H1 (cell line): Measurements from ENCODE around the gene FHIT. TPM values are rescaled to one million over a fixed set of nuclear protein-coding genes. Genes with fewer than 3 reads are reported as not detected.

Experiments
- CTCF ChIA-PET: fragments of 300-600 bp; sonication (Branson Sonifier 250); formaldehyde crosslinking; loops from one replicate; lab custom pipeline; 2021; ENCODE audit not compliant: partially characterized antibody; lab: Charles Lee
- POLR2A ChIA-PET: fragments of 300-600 bp; sonication (Branson Sonifier 250); formaldehyde crosslinking; loops from one replicate; lab custom pipeline; 2021; ENCODE audit warnings: inconsistent platforms; ENCODE audit not compliant: partially characterized antibody; lab: Charles Lee
- DNase-seq, 2 experiments: peaks; one replicate each; pipeline versions ENCODE4 v3.0.0 to v3.0.0-alpha.2; 2010 to 2022; ENCODE audit warnings: low spot score in 2 of 2, low read depth in 1 of 2, mixed read lengths in 1 of 2
- FAIRE-seq: peaks from 2 replicates; lab custom pipeline; 2011; peaks lifted over from hg19 to GRCh38; lab: Jason Lieb, UNC
- H2AFZ ChIP-seq: 2 replicates; pipeline ENCODE4 v1.8.1; 2012; ENCODE audit warnings: low read length, inconsistent platforms
- H2AK5ac ChIP-seq: 2 replicates; pipeline ENCODE4 v1.6.1; 2013; ENCODE audit warnings: low read depth, low read length
- H2BK120ac ChIP-seq: replicated peaks from 2 replicates; pipeline ENCODE3; 2013; ENCODE audit warnings: low read depth, low read length, inconsistent platforms
- H2BK12ac ChIP-seq: 2 replicates; pipeline ENCODE4 v1.6.1; 2013; ENCODE audit warnings: low read depth, low read length
- H2BK15ac ChIP-seq: 2 replicates; pipeline ENCODE4 v1.6.1; 2013; ENCODE audit warnings: low read length
- H2BK20ac ChIP-seq: 2 replicates; pipeline ENCODE4 v1.6.1; 2013; ENCODE audit warnings: low read length
- H2BK5ac ChIP-seq: 2 replicates; pipeline ENCODE4 v1.6.1; 2013; ENCODE audit warnings: low read depth, low read length
- H3K14ac ChIP-seq: 2 replicates; pipeline ENCODE4 v1.6.1; 2013; ENCODE audit warnings: inconsistent platforms; ENCODE audit not compliant: insufficient read length
- H3K18ac ChIP-seq: 2 replicates; pipeline ENCODE4 v1.6.1; 2013; ENCODE audit warnings: low read length; ENCODE audit errors: extremely low read depth
- H3K23ac ChIP-seq: 2 replicates; pipeline ENCODE4 v1.6.1; 2013; ENCODE audit warnings: inconsistent platforms; ENCODE audit not compliant: insufficient read length
- H3K23me2 ChIP-seq: 2 replicates; pipeline ENCODE4 v1.6.1; 2013; ENCODE audit warnings: low read depth, low read length
- H3K27ac ChIP-seq: 2 replicates; pipeline ENCODE4 v1.6.1; 2011; ENCODE audit warnings: low read depth, low read length, inconsistent platforms
- H3K27me3 ChIP-seq, 4 experiments: replicated peaks in 1 of 4; 1 replicate in 1 of 4; 2 replicates in 3 of 4; pipeline versions ENCODE4 v1.6.1 to v1.8.1; 2011 to 2013; ENCODE audit warnings: low read length in 3 of 4, mild to moderate bottlenecking in 3 of 4, inconsistent platforms in 2 of 4, mixed read lengths in 2 of 4, moderate library complexity in 1 of 4; ENCODE audit not compliant: control insufficient read depth in 3 of 4, insufficient read depth in 3 of 4; ENCODE audit errors: extremely low read depth in 1 of 4
- H3K36me3 ChIP-seq, 4 experiments: 2 replicates each; pipeline versions ENCODE4 v1.6.1 to v1.8.1; 2011 to 2013; ENCODE audit warnings: mild to moderate bottlenecking in 4 of 4, low read length in 3 of 4, moderate library complexity in 2 of 4, control low read depth in 1 of 4, inconsistent platforms in 1 of 4; ENCODE audit not compliant: insufficient read depth in 4 of 4, control insufficient read depth in 2 of 4
- H3K4ac ChIP-seq: replicated peaks from 2 replicates; pipeline ENCODE3; 2013; ENCODE audit warnings: low read length, low read depth, mixed read lengths, inconsistent platforms; ENCODE audit not compliant: insufficient read length
- H3K4me1 ChIP-seq, 4 experiments: replicated peaks in 1 of 4; 1 replicate in 1 of 4; 2 replicates in 3 of 4; pipeline versions ENCODE4 v1.6.1 to v1.8.1; 2011 to 2013; ENCODE audit warnings: low read length in 3 of 4, inconsistent platforms in 2 of 4, mixed read lengths in 1 of 4; ENCODE audit not compliant: insufficient read depth in 4 of 4, control insufficient read depth in 3 of 4
- H3K4me2 ChIP-seq, 2 experiments: 2 replicates each; pipeline versions ENCODE4 v1.6.1 to v1.8.1; 2011 to 2013; ENCODE audit warnings: low read depth in 2 of 2, low read length in 2 of 2, control low read depth in 1 of 2, inconsistent platforms in 1 of 2, mild to moderate bottlenecking in 1 of 2; ENCODE audit not compliant: insufficient read depth in 1 of 2
- H3K4me3 ChIP-seq, 4 experiments: fragments of 200-600, 300-600 bp in 1 of 4; sonication (generic), shearing (Covaris generic), sonication (Bioruptor Twin) in 1 of 4; 2 replicates each; pipeline versions ENCODE4 v1.5.1 to v1.8.1; 2011 to 2016; ENCODE audit warnings: low read length in 4 of 4, low read depth in 3 of 4, control low read depth in 2 of 4, inconsistent platforms in 2 of 4, mild to moderate bottlenecking in 2 of 4, mixed read lengths in 1 of 4, moderate library complexity in 1 of 4; ENCODE audit not compliant: insufficient read depth in 2 of 4; ENCODE audit errors: extremely low read depth in 1 of 4
- H3K56ac ChIP-seq: replicated peaks from 2 replicates; pipeline ENCODE3; 2013; ENCODE audit warnings: low read depth, mild to moderate bottlenecking, mixed read lengths, low read length, inconsistent platforms; ENCODE audit not compliant: insufficient read length
- H3K79me1 ChIP-seq: 2 replicates; pipeline ENCODE4 v1.6.1; 2013; ENCODE audit warnings: low read depth, low read length, control low read depth
- H3K79me2 ChIP-seq, 2 experiments: 2 replicates each; pipeline versions ENCODE4 v1.6.1 to v1.8.1; 2012 to 2013; ENCODE audit warnings: low read length in 2 of 2, mild to moderate bottlenecking in 2 of 2, inconsistent platforms in 1 of 2; ENCODE audit not compliant: insufficient read depth in 2 of 2, control insufficient read depth in 1 of 2
- H3K9ac ChIP-seq, 4 experiments: replicated peaks in 1 of 4; 1 replicate in 1 of 4; 2 replicates in 3 of 4; pipeline versions ENCODE4 v1.6.1 to v1.8.1; 2011 to 2013; ENCODE audit warnings: low read depth in 3 of 4, low read length in 3 of 4, control low read depth in 2 of 4, mild to moderate bottlenecking in 2 of 4, moderate library complexity in 2 of 4, inconsistent platforms in 1 of 4; ENCODE audit errors: extremely low read depth in 1 of 4
- H3K9me3 ChIP-seq, 2 experiments: 2 replicates each; pipeline versions ENCODE4 v1.6.1 to v1.8.1; 2012 to 2013; ENCODE audit warnings: mild to moderate bottlenecking in 2 of 2, moderate library complexity in 2 of 2, control low read depth in 1 of 2, inconsistent platforms in 1 of 2, low read depth in 1 of 2, low read length in 1 of 2, mixed read lengths in 1 of 2; ENCODE audit not compliant: insufficient read depth in 2 of 2
- H4K20me1 ChIP-seq, 2 experiments: replicated peaks in 1 of 2; 2 replicates each; pipeline versions ENCODE3 to v1.8.1; 2011 to 2013; ENCODE audit warnings: inconsistent platforms in 2 of 2, low read length in 2 of 2, mild to moderate bottlenecking in 1 of 2; ENCODE audit not compliant: insufficient read depth in 2 of 2, control insufficient read depth in 1 of 2
- H4K5ac ChIP-seq: 2 replicates; pipeline ENCODE4 v1.6.1; 2013; ENCODE audit warnings: low read length, low read depth, mixed read lengths, inconsistent platforms; ENCODE audit not compliant: insufficient read length
- H4K8ac ChIP-seq: 2 replicates; pipeline ENCODE4 v1.8.0; 2013; ENCODE audit warnings: mild to moderate bottlenecking, moderate library complexity, low read length, inconsistent platforms; ENCODE audit not compliant: insufficient read depth; ENCODE audit errors: extremely low read depth
- H4K91ac ChIP-seq: replicated peaks from 2 replicates; pipeline ENCODE3; 2013; ENCODE audit warnings: low read length, mixed read lengths, inconsistent platforms; ENCODE audit not compliant: insufficient read length
- FOSL1 ChIP-seq: IDR thresholded peaks from 2 replicates; pipeline ENCODE4 v1.6.1; 2011; ENCODE audit warnings: mild to moderate bottlenecking, low read depth, low read length, moderate library complexity; ENCODE audit not compliant: insufficient read depth
- POLR2A ChIP-seq, 2 experiments: IDR thresholded peaks; 1 replicate in 1 of 2; 2 replicates in 1 of 2; pipeline ENCODE4 v1.6.1; 2011; ENCODE audit warnings: low read depth in 2 of 2, low read length in 2 of 2, mild to moderate bottlenecking in 2 of 2; ENCODE audit errors: control extremely low read depth in 1 of 2
- WGBS, 2 experiments: shearing (Covaris generic) in 1 of 2; methylation state at CpG; one replicate each; pipeline versions ENCODE4 v1.1.6 to v1.1.7; 2013 to 2015; ENCODE audit warnings: low lambda C conversion rate in 2 of 2, mixed read lengths in 2 of 2, inconsistent platforms in 1 of 2, low coverage in 1 of 2, missing lambda C conversion rate in 1 of 2; ENCODE audit not compliant: insufficient replicate concordance in 2 of 2, insufficient coverage in 1 of 2, insufficient read length in 1 of 2; ENCODE audit errors: extremely low coverage in 1 of 2, missing lambda C conversion rate in 1 of 2; 5-methylcytosine and 5-hydroxymethylcytosine counted together
- polyA plus RNA-seq, 7 experiments: library from polyadenylated mRNA; depleted of rRNA in 3 of 7; stranded (reverse) in 5 of 7; unstranded in 2 of 7; fragments of >200 nt in 5 of 7; fragments of 200-250 nt in 2 of 7; gene quantifications; 1 replicate in 5 of 7; 2 replicates in 1 of 7; 4 replicates in 1 of 7; pipeline versions ENCODE4 v1.2.1 to v1.2.3, GENCODE V29; 2011 to 2013; ENCODE audit warnings: missing spikeins in 2 of 7, mixed read lengths in 2 of 7
- total RNA-seq: library from RNA; stranded (reverse); fragmentation: NEBNext Ultra II Directional; extraction: Animal tissue kit (Norgen Biotek cat#: 25700); gene quantifications from 2 replicates; pipeline ENCODE4 v1.2.1, GENCODE V29; 2021

Gene FHIT
- total and polyA plus RNA-seq, 2 of the 8 experiments (the other 6 are each of a cell fraction or from before 2014, with no cell fraction given): 1.2 to 3.2 TPM

DNA sequence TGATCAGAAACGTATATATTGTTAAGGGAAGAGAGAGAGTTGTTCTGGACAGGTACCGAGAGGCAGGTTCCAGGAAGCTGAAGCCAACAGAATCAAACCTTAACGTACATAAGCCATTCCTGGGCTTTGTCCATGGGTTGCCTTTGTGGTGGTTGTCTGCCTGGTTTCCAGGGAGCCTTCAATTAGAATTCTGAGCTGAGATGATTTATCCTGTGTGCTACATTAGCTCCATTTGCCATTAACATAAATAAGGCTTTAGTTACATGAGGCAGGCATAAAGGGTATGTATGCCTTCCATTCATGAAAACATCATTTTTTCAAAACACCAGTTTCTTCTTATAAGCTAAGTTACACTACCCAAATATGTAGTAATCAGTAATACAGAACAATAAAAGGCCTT lies 1472.0 kb downstream of the FHIT start:
- no peak overlapping the region for H3K4me2 ChIP-seq
- WGBS, 2 experiments: 95% methylated on average over 3 of the region's 3 CpGs; no CpG with 5 or more reads in 1 of the 2 experiments
- DNase-seq (no peak), FAIRE-seq (no peak)
- H3K14ac ChIP-seq: no peak overlapping the region
- no peak overlapping the region for H3K23ac ChIP-seq
- H2BK12ac ChIP-seq: no peak overlapping the region
- no peak overlapping the region for H4K91ac ChIP-seq
- no peak overlapping the region for H2AFZ ChIP-seq
- H3K79me1 ChIP-seq: no peaks in the 10 kb centered on the region
- no peak overlapping the region for H3K18ac ChIP-seq
- H3K36me3 ChIP-seq: no peaks in the 10 kb centered on the region
- TF ChIP-seq POLR2A (IDR thresholded peaks at IDR 0.05; ENCODE audit: control extremely low read depth in 1 of 2, low read depth in 2 of 2, low read length in 2 of 2): no peak
- TF ChIP-seq FOSL1: no peak
- POLR2A ChIA-PET: no interaction called here
- H2BK5ac ChIP-seq: no peak overlapping the region
- no peaks in the 10 kb centered on the region for H3K79me2 ChIP-seq
- CTCF ChIA-PET: interaction anchor here (1.2 kb wide), 1 partner anchor 30 kb away, joined by 4 read pairs; no protein-coding TSS in a partner anchor
- peaks cover 0 to 3% of the 10 kb centered on the region in 2 experiments; a peak in 1 of 4 replicates for H3K9me3 ChIP-seq
- no peak overlapping the region for H2AK5ac ChIP-seq
- H2BK120ac ChIP-seq: no peak overlapping the region
- H3K4me3 ChIP-seq: no peak overlapping the region
- no peaks in the 10 kb centered on the region for H4K20me1 ChIP-seq
- no peak overlapping the region for H4K5ac ChIP-seq
- no peaks in the 10 kb centered on the region for H3K27me3 ChIP-seq
- H2BK20ac ChIP-seq: no peak overlapping the region
- no peak overlapping the region for H3K4ac ChIP-seq
- H3K23me2 ChIP-seq: no peaks in the 10 kb centered on the region
- no peak overlapping the region for H4K8ac ChIP-seq
- no peak overlapping the region for H3K27ac ChIP-seq
- H3K9ac ChIP-seq: no peak overlapping the region
- H3K56ac ChIP-seq: no peak overlapping the region
- H3K4me1 ChIP-seq: peaks cover 0 to 2% (median under 1%) of the 10 kb centered on the region in 4 experiments; a peak in 1 of 7 replicates
- H2BK15ac ChIP-seq: no peak overlapping the region
